DMS 273 treated with DMSO at 0.1 percent for 48 hours (cell line): Measurements from ENCODE around the gene LTA4H.

Source experiments
- DNase-seq: peaks from one replicate; lab custom pipeline; 2025; lab: John Stamatoyannopoulos, UW

Gene LTA4H

GRCh38 chr12:96057986-96058553, 22.7 kb upstream of the LTA4H start:
- no peak for DNase-seq

- DNase-seq = no peak
These were observed 21.5 kb upstream of the LTA4H start for GRCh38 chr12:96056646-96057455.

GRCh38 chr12:96054244-96054610, 18.8 kb upstream of the LTA4H start:
- no peak for DNase-seq

GRCh38 chr12:96053476-96054243, 18.3 kb upstream of the LTA4H start:
- no peak for DNase-seq

- no peak for DNase-seq
These were observed 16.5 kb upstream of the LTA4H start for GRCh38 chr12:96051756-96052485.

GRCh38 chr12:96050139-96050538, 14.8 kb upstream of the LTA4H start:
- no peak for DNase-seq

- DNase-seq = no peak
These were observed 13.7 kb upstream of the LTA4H start for GRCh38 chr12:96049101-96049500.

- no peak for DNase-seq
These were observed 13.1 kb upstream of the LTA4H start for GRCh38 chr12:96048393-96048969.

GRCh38 chr12:96047229-96048211, 12.1 kb upstream of the LTA4H start:
- no peak for DNase-seq

- DNase-seq = no peak
These were observed 11.3 kb upstream of the LTA4H start for GRCh38 chr12:96046543-96047228.

- no peak for DNase-seq
These were observed 10.2 kb upstream of the LTA4H start for GRCh38 chr12:96045566-96045965.

GRCh38 chr12:96044943-96045290, 9.5 kb upstream of the LTA4H start:
- no peak for DNase-seq

- DNase-seq = no peak
These were observed 8.9 kb upstream of the LTA4H start for GRCh38 chr12:96044017-96044942.

GRCh38 chr12:96041181-96041580, 5.8 kb upstream of the LTA4H start:
- no peak for DNase-seq

- DNase-seq = no peak
These were observed 5.1 kb upstream of the LTA4H start for GRCh38 chr12:96040305-96041133.

- DNase-seq = no peak
These were observed 4.1 kb upstream of the LTA4H start for GRCh38 chr12:96039516-96039915.

GRCh38 chr12:96036765-96037455, 1.5 kb upstream of the LTA4H start:
- DNase-seq = no peak
